ENCODE results near the gene LRRC8C.
"Not testable (repeated sequence)": the region's sequence is repeated elsewhere in the genome, so short reads cannot be mapped to it uniquely, and the experiment has no call there.

Gene LRRC8C

GRCh38 chr1:89703469-89703868, 70.5 kb downstream of the LRRC8C start:
- no peak overlapping the region for H3K4me3 ChIP-seq (ENCODE audit: low read depth, low read length, poor library complexity, severe bottlenecking)
- H3K27me3 ChIP-seq (ENCODE audit: insufficient read depth, low read length): no peaks in the 10 kb centered on the region
- H3K9me2 ChIP-seq (ENCODE audit: low read depth, low read length): no peaks in the 10 kb centered on the region
- no peak overlapping the region for H3K9ac ChIP-seq (ENCODE audit: low read length)
- no peaks in the 10 kb centered on the region for H4K20me1 ChIP-seq (ENCODE audit: insufficient read depth, low read length)
- no peaks in the 10 kb centered on the region for H3K9me3 ChIP-seq (ENCODE audit: low read length)
- TF ChIP-seq EZH2 (IDR thresholded peaks at IDR 0.05; ENCODE audit: borderline replicate concordance, low read length) (no peak), CTCF (IDR thresholded peaks at IDR 0.05; ENCODE audit: low read length) (no peak)
- H3K4me1 ChIP-seq (ENCODE audit: insufficient read depth, low read length, severe bottlenecking): peaks cover 33% of the 10 kb centered on the region
- no peaks in the 10 kb centered on the region for H3K36me3 ChIP-seq (ENCODE audit: insufficient read depth, low read length)
- no peak overlapping the region for H3K27ac ChIP-seq (ENCODE audit: low read depth, low read length, poor library complexity, severe bottlenecking)
- H3K4me2 ChIP-seq (ENCODE audit: low read length): no peak overlapping the region
- H2AFZ ChIP-seq (ENCODE audit: low read length): no peak overlapping the region
- no peaks in the 10 kb centered on the region for H3K79me2 ChIP-seq (ENCODE audit: insufficient read depth, low read length)
- H3F3A ChIP-seq (ENCODE audit: insufficient read depth, low read length): no peaks in the 10 kb centered on the region

- H3K36me3 ChIP-seq (ENCODE audit: insufficient read depth, low read length): no peaks in the 10 kb centered on the region
- H3K4me3 ChIP-seq (ENCODE audit: low read depth, low read length, poor library complexity, severe bottlenecking): no peak overlapping the region
- no peaks in the 10 kb centered on the region for H3K79me2 ChIP-seq (ENCODE audit: insufficient read depth, low read length)
- H4K20me1 ChIP-seq (ENCODE audit: insufficient read depth, low read length): no peaks in the 10 kb centered on the region
- no peaks in the 10 kb centered on the region for H3K9me3 ChIP-seq (ENCODE audit: low read length)
- peaks cover 31% of the 10 kb centered on the region for H3K4me1 ChIP-seq (ENCODE audit: insufficient read depth, low read length, severe bottlenecking)
- H2AFZ ChIP-seq (ENCODE audit: low read length): no peak overlapping the region
- H3K4me2 ChIP-seq (ENCODE audit: low read length): no peak overlapping the region
- no peaks in the 10 kb centered on the region for H3K9me2 ChIP-seq (ENCODE audit: low read depth, low read length)
- no peaks in the 10 kb centered on the region for H3F3A ChIP-seq (ENCODE audit: insufficient read depth, low read length)
- TF ChIP-seq CTCF (IDR thresholded peaks at IDR 0.05; ENCODE audit: low read length) (no peak), EZH2 (IDR thresholded peaks at IDR 0.05; ENCODE audit: borderline replicate concordance, low read length) (no peak)
- no peak overlapping the region for H3K27ac ChIP-seq (ENCODE audit: low read depth, low read length, poor library complexity, severe bottlenecking)
- H3K27me3 ChIP-seq (ENCODE audit: insufficient read depth, low read length): no peaks in the 10 kb centered on the region
- H3K9ac ChIP-seq (ENCODE audit: low read length): no peak overlapping the region
These were observed 71.1 kb downstream of the LRRC8C start for GRCh38 chr1:89704014-89704413.

GRCh38 chr1:89704885-89705284, 72.0 kb downstream of the LRRC8C start:
- H3K9me2 ChIP-seq (ENCODE audit: low read depth, low read length); H2AFZ ChIP-seq (ENCODE audit: low read length); H3K4me3 ChIP-seq (ENCODE audit: low read depth, low read length, poor library complexity, severe bottlenecking); H3K79me2 ChIP-seq (ENCODE audit: insufficient read depth, low read length); H4K20me1 ChIP-seq (ENCODE audit: insufficient read depth, low read length); H3K36me3 ChIP-seq (ENCODE audit: insufficient read depth, low read length); H3K9ac ChIP-seq (ENCODE audit: low read length); H3K9me3 ChIP-seq (ENCODE audit: low read length); H3K27me3 ChIP-seq (ENCODE audit: insufficient read depth, low read length); H3K27ac ChIP-seq (ENCODE audit: low read depth, low read length, poor library complexity, severe bottlenecking); H3K4me2 ChIP-seq (ENCODE audit: low read length); H3F3A ChIP-seq (ENCODE audit: insufficient read depth, low read length): not testable (repeated sequence)
- H3K4me1 ChIP-seq (ENCODE audit: insufficient read depth, low read length, severe bottlenecking): peaks cover 25% of the 10 kb centered on the region

GRCh38 chr1:89705901-89706699, 73.2 kb downstream of the LRRC8C start:
- Histone ChIP-seq H3K79me2 (ENCODE audit: insufficient read depth, low read length) (no peaks in the 10 kb centered on the region), H4K20me1 (ENCODE audit: insufficient read depth, low read length) (no peaks in the 10 kb centered on the region), H3K27ac (ENCODE audit: low read depth, low read length, poor library complexity, severe bottlenecking) (peak overlapping the region; percentile 57), H3K9me2 (ENCODE audit: low read depth, low read length) (no peaks in the 10 kb centered on the region), H2AFZ (ENCODE audit: low read length) (no peak overlapping the region), H3K9ac (ENCODE audit: low read length) (no peak overlapping the region), H3K27me3 (ENCODE audit: insufficient read depth, low read length) (no peaks in the 10 kb centered on the region), H3K4me2 (ENCODE audit: low read length) (peak overlapping the region; percentile 27; the same call in 1 of the 2 replicates), H3K4me1 (ENCODE audit: insufficient read depth, low read length, severe bottlenecking) (peaks cover 25% of the 10 kb centered on the region), H3K4me3 (ENCODE audit: low read depth, low read length, poor library complexity, severe bottlenecking) (no peak overlapping the region), H3F3A (ENCODE audit: insufficient read depth, low read length) (no peaks in the 10 kb centered on the region), H3K9me3 (ENCODE audit: low read length) (no peaks in the 10 kb centered on the region), H3K36me3 (ENCODE audit: insufficient read depth, low read length) (no peaks in the 10 kb centered on the region)
- TF ChIP-seq CTCF (IDR thresholded peaks at IDR 0.05; ENCODE audit: low read length) (no peak), EZH2 (IDR thresholded peaks at IDR 0.05; ENCODE audit: borderline replicate concordance, low read length) (no peak)

Measured in OCI-LY1 (cell line).